Measurements from ENCODE around the gene TBRG4.

The TBRG4 gene

DNA sequence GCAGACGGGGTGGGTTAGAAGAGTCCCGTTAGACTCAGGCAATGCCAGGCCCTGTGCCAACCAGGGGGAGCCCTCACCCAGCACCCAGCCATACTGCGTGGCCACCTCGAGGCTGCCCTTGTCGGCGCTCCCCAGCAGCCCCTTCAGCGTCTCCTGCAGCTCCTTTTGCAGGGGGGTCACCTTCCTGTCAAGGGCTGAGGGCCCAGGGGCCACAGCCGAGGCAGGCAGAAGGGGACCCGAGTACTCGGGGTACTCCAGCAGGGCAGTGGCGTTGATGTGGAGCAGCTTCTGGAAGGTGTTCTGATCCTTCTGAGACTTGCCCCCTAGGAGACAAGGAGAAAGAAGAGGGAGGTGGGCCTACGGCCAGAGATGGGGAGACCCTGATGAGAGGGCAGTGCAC, 9.7 kb downstream of the TBRG4 start:
- TF ChIP-seq CTCF (IDR thresholded peaks at IDR 0.05; ENCODE audit: low read length, missing control alignments), result no peak
- H3K4me3 ChIP-seq (replicated peaks; ENCODE audit: low read depth, low read length), result no peak overlapping the region
- DNase-seq (ENCODE audit: low read depth), result no peak

- no peak for DNase-seq (ENCODE audit: low read depth)
- no peak overlapping the region for H3K4me3 ChIP-seq (replicated peaks; ENCODE audit: low read depth, low read length)
- TF ChIP-seq CTCF (IDR thresholded peaks at IDR 0.05; ENCODE audit: low read length, missing control alignments), result no peak
These were observed 10.6 kb downstream of the TBRG4 start for GRCh38 chr7:45100761-45101480.

GRCh38 chr7:45099891-45100760, 11.4 kb downstream of the TBRG4 start:
- no peak overlapping the region for H3K4me3 ChIP-seq (replicated peaks; ENCODE audit: low read depth, low read length)
- DNase-seq (ENCODE audit: low read depth), result no peak
- no peak for TF ChIP-seq CTCF (IDR thresholded peaks at IDR 0.05; ENCODE audit: low read length, missing control alignments)

DNA sequence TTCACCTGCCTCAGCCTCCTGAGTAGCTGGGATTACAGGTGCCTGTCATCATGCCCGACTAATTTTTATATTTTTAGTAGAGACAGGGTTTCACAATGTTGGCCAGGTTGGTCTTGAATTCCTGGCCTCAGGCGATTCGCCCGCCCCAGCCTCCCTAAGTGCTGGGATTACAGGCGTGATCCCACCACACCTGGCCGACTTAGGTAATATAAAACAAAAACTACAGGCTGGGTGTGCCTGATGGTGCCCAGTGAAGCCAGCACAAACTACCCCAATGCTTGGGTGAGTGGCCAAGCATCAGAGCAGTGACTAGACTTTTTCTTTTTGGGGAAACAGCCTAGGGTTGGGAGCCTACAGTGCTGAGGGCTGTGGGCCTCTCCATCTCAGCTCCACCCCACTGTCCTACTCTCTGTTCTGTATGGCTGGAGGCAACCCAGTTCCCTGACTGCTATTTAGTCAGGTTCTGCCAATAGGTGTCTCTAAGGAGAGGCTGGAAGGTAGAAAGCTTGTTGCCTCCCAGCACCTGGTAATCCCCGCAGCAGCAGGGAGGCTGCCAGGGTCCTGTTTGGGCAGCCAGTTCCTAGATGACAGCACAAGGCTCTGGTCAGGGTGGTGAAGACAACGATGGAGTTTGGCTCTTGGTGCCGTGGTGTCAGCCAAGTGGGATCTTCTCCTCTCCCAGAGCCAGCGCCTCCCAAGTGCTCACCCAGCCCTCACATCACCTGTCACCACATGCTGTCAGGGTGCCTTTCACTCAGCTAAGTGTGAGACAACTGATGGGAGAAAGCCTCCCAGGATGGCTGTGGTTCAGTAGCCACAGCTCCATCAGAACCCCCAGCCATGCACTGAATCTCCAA, 12.3 kb downstream of the TBRG4 start:
- DNase-seq (ENCODE audit: low read depth), result no peak
- no peak for TF ChIP-seq CTCF (IDR thresholded peaks at IDR 0.05; ENCODE audit: low read length, missing control alignments)
- H3K4me3 ChIP-seq (replicated peaks; ENCODE audit: low read depth, low read length), result no peak overlapping the region

GRCh38 chr7:45092931-45093235, 18.6 kb downstream of the TBRG4 start:
- TF ChIP-seq CTCF (IDR thresholded peaks at IDR 0.05; ENCODE audit: low read length, missing control alignments), result no peak
- H3K4me3 ChIP-seq (replicated peaks; ENCODE audit: low read depth, low read length), result no peak overlapping the region
- DNase-seq (ENCODE audit: low read depth), result no peak

GRCh38 chr7:45092100-45092930, 19.2 kb downstream of the TBRG4 start:
- H3K4me3 ChIP-seq (replicated peaks; ENCODE audit: low read depth, low read length), result no peak overlapping the region
- no peak for TF ChIP-seq CTCF (IDR thresholded peaks at IDR 0.05; ENCODE audit: low read length, missing control alignments)
- DNase-seq (ENCODE audit: low read depth), result no peak

Measured in fibroblast of pulmonary artery (primary cell).